Measurements from ENCODE around the gene RPN2. TPM values are rescaled to one million over a fixed set of nuclear protein-coding genes. Genes with fewer than 3 reads are reported as not detected.

Gene RPN2
- total RNA-seq, 1 experiment from 2014 or later, result 338 TPM

Other genes starting within 250 kb of the RPN2 start
- gene SAMHD1, start 227.6 kb upstream of the RPN2 start, total RNA-seq (2014; rRNA removed; shearing (Covaris generic)), result 17.0 and 20.3 TPM in 2 replicates
- gene RBL1, start 83.3 kb upstream of the RPN2 start, total RNA-seq (2014; rRNA removed; shearing (Covaris generic)), result 32.9 and 42.2 TPM in 2 replicates
- gene MROH8, start 218 bp downstream of the RPN2 start, total RNA-seq (2014; rRNA removed; shearing (Covaris generic)), result 0.55 TPM in 1 of 2 replicates, not detected in the other
- gene GHRH, start 82.5 kb downstream of the RPN2 start, total RNA-seq (2014; rRNA removed; shearing (Covaris generic)), result not detected in 2 replicates
- 28.0 and 33.1 TPM in 2 replicates for gene MANBAL, start 110.3 kb downstream of the RPN2 start, total RNA-seq (2014; rRNA removed; shearing (Covaris generic))
- 113 and 161 TPM in 2 replicates for gene SRC, start 166.8 kb downstream of the RPN2 start, total RNA-seq (2014; rRNA removed; shearing (Covaris generic))